ENCODE measurements around the gene SLC2A3. TPM values are rescaled to one million over a fixed set of nuclear protein-coding genes. Genes with fewer than 3 reads are reported as not detected.

Gene SLC2A3
- polyA plus RNA-seq, 2 donors, result 1.2 to 2.1 TPM

- WGBS, 2 donors, result 26 to 37% methylated on average over 65 of the region's 65 CpGs
- no peak within 1 kb of the TSS for H3K4me3 ChIP-seq (ENCODE audit: low read depth in 1 of 2, low read length in 2 of 2)
- H3K27me3 ChIP-seq (ENCODE audit: control insufficient read depth in 1 of 2, insufficient read depth in 2 of 2, low read length in 2 of 2), result peaks cover 0 to 3% of the 10 kb centered on the region in 2 donors
- H3K4me1 ChIP-seq (ENCODE audit: control insufficient read depth in 2 of 2, insufficient read depth in 2 of 2, low read length in 1 of 2), result no peaks in the 10 kb centered on the region
- no peaks in the 10 kb centered on the region for H3K9me3 ChIP-seq (ENCODE audit: control insufficient read depth in 2 of 2, insufficient read depth in 1 of 2, low read depth in 1 of 2, low read length in 1 of 2)
- H3K27ac ChIP-seq (ENCODE audit: low read depth in 2 of 2, low read length in 1 of 2), result no peak within 1 kb of the TSS
- no peaks in the 10 kb centered on the region for H3K36me3 ChIP-seq (ENCODE audit: control insufficient read depth in 2 of 2, insufficient read depth in 2 of 2, low read length in 1 of 2)
Observed at GRCh38 chr12:7872566-7873319, 63.2 kb downstream of the SLC2A3 start, which contains the start of gene SLC2A14. SLC2A14 (minus strand) TSS chr12:7872915; CDS start chr12:7869880, 3,035 bp downstream.

GRCh38 chr12:7870335-7870734, 65.7 kb downstream of the SLC2A3 start:
- H3K27me3 ChIP-seq (ENCODE audit: control insufficient read depth in 1 of 2, insufficient read depth in 2 of 2, low read length in 2 of 2), result peaks cover 0 to 3% of the 10 kb centered on the region in 2 donors
- H3K27ac ChIP-seq (ENCODE audit: low read depth in 2 of 2, low read length in 1 of 2), result no peak overlapping the region
- no peak overlapping the region for H3K4me3 ChIP-seq (ENCODE audit: low read depth in 1 of 2, low read length in 2 of 2)
- WGBS, 2 donors, result 53 to 68% methylated on average over 3 of the region's 3 CpGs
- H3K9me3 ChIP-seq (ENCODE audit: control insufficient read depth in 2 of 2, insufficient read depth in 1 of 2, low read depth in 1 of 2, low read length in 1 of 2), result no peaks in the 10 kb centered on the region
- H3K36me3 ChIP-seq (ENCODE audit: control insufficient read depth in 2 of 2, insufficient read depth in 2 of 2, low read length in 1 of 2), result no peaks in the 10 kb centered on the region
- no peaks in the 10 kb centered on the region for H3K4me1 ChIP-seq (ENCODE audit: control insufficient read depth in 2 of 2, insufficient read depth in 2 of 2, low read length in 1 of 2)

Other genes starting within 250 kb of the SLC2A3 start
- gene GDF3, start 240.4 kb downstream of the SLC2A3 start, polyA plus RNA-seq, result under 1 TPM in 1 of 2 donors, not detected in 1; 0.02 TPM
- not detected for gene DPPA3, start 224.8 kb downstream of the SLC2A3 start, polyA plus RNA-seq
- not detected for gene CLEC4C, start 188.8 kb downstream of the SLC2A3 start, polyA plus RNA-seq
- gene NANOGNB, start 171.0 kb downstream of the SLC2A3 start, polyA plus RNA-seq, result not detected
- under 1 TPM; under 0.01 to 0.02 TPM for gene NANOG, start 146.8 kb downstream of the SLC2A3 start, polyA plus RNA-seq
- gene SLC2A14, start 63.3 kb downstream of the SLC2A3 start, polyA plus RNA-seq, result not detected
- gene FOXJ2, start 96.5 kb upstream of the SLC2A3 start, polyA plus RNA-seq, result 1 to 10 TPM; 4.2 TPM
- under 1 TPM; 0.65 to 0.94 TPM for gene C3AR1, start 130.2 kb upstream of the SLC2A3 start, polyA plus RNA-seq
- gene NECAP1, start 146.1 kb upstream of the SLC2A3 start, polyA plus RNA-seq, result 10 to 100 TPM; 12.0 to 12.1 TPM
- 1 to 10 TPM in 1 of 2 donors, under 1 TPM in 1; 0.92 to 1.3 TPM for gene CLEC4A, start 187.4 kb upstream of the SLC2A3 start, polyA plus RNA-seq
- not detected for gene ZNF705A, start 220.8 kb upstream of the SLC2A3 start, polyA plus RNA-seq

All from esophagus (tissue), 2 donors.